GM10847 (cell line): Measurements from ENCODE around the gene BCAR3.

Source experiments
- POLR2A ChIP-seq: IDR thresholded peaks from 2 replicates; pipeline ENCODE4 v1.6.1; 2011; ENCODE audit not compliant: insufficient read length; ENCODE audit errors: extremely low read depth

Gene BCAR3

DNA sequence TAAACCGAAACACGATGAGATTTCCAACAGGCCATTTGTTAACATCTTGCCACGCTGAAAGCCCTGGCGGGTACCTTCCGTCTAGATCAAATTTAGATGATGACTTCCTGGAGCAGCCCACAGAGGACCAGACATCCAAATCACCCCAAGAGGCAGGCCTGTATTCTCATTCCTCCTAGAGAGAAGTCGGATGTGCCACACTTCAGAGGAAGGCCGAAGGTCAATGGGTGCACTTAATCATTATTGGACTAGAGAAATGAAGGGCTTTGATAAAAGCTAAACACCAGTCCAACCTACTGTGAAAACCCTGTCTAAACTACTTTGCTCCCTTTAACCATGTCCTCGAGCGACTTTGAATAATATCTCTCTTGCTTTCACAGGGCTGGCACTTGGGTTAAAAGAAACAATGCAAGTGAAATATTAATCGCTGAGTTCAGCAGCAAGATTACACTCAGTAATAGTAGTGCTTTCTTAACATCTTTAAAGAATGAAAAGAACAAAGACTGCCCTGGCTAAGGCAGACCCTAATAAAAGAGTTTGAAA lies 76.5 kb downstream of the BCAR3 start:
- TF ChIP-seq POLR2A: no peak

- TF ChIP-seq POLR2A: no peak
Observed at GRCh38 chr1:93604411-93604810, 77.2 kb downstream of the BCAR3 start.

GRCh38 chr1:93603601-93604000 lies 78.0 kb downstream of the BCAR3 start:
- no peak for TF ChIP-seq POLR2A

- TF ChIP-seq POLR2A: no peak
Observed at GRCh38 chr1:93603106-93603505, 78.5 kb downstream of the BCAR3 start.

GRCh38 chr1:93602101-93602500 lies 79.5 kb downstream of the BCAR3 start:
- TF ChIP-seq POLR2A: no peak

- TF ChIP-seq POLR2A: no peak
Observed at GRCh38 chr1:93601686-93602085, 80.0 kb downstream of the BCAR3 start.

DNA sequence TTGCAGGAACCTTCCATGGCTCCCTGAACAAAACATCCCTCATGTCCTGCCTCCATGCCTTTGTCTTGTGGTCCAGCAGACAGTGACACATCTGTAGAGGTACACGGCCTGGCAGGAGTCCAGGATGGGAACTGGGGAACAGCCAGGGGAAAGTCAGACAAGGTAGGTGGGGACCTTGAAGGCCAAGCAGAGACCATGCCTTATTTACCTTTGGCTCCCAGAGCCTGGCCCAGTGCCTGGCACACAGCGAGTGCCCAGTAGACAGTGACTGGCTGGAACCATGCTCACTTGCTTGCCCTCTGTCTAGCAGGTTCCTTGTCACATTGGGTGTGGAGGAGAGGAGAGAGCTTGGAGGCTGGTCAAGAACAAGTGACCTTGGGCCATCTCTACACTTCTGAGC lies 81.0 kb downstream of the BCAR3 start:
- TF ChIP-seq POLR2A: no peak

GRCh38 chr1:93599479-93599878 lies 82.2 kb downstream of the BCAR3 start:
- no peak for TF ChIP-seq POLR2A

- TF ChIP-seq POLR2A: no peak
Observed at GRCh38 chr1:93598861-93599439, 82.7 kb downstream of the BCAR3 start.

- TF ChIP-seq POLR2A: no peak
Observed at GRCh38 chr1:93598396-93598795, 83.2 kb downstream of the BCAR3 start.

- TF ChIP-seq POLR2A: no peak
Observed at GRCh38 chr1:93597709-93598108, 83.9 kb downstream of the BCAR3 start.

DNA sequence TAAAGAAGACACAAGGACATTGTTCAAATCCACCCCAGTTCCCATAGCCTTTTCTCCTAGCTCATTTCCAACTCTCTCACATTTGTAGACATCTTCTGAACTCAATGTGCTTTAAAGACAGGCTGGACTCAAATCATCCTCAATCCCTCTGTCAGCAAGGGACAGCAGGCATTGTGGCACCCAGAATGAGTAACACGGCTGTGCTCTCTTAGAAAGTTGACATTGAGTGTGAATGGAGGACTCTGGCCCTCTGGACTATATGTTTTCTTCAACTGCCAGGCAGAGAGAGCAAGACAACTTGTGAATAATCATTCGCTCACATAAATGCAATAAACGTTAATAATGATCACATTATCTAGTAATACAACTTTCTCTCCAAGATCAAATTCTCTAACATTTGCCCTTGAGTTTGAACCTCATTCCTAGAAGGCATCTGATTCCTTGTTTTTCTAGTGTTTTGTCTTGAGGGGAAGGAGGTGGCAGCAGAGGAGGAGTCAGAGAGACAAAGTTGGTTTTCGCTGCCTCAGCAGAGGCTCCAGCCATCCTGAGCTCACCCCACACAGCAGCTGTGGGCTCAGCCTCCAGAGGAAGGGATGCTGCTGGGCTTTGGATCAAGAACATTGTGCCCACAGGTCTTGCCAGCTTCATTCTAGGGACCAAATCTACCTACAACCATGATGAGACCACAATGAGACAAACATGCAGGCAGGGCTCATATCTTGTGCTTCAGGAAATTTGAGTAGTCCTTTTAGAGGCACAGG lies 85.1 kb downstream of the BCAR3 start:
- no peak for TF ChIP-seq POLR2A

DNA sequence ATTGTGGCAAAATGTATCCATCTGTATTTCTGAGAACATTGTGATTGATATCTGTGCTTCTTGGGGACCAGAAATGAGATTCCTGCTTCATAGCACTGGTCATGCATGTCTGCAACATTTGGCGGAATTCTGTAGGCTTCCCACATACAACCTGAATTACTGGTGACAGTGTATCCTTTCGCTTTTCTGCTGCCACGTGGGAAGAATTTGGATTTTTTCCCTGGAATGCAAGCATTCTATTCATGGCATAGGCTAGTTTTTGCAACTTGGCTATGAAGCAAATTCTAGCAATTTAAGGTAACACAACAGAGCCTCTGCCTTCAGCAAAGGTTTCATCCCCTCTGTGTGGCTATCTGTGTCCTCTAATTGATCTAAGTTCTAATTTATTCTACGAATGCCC lies 85.9 kb downstream of the BCAR3 start:
- TF ChIP-seq POLR2A: no peak

GRCh38 chr1:93595266-93595665 lies 86.4 kb downstream of the BCAR3 start:
- TF ChIP-seq POLR2A: no peak

GRCh38 chr1:93594603-93594880 lies 87.1 kb downstream of the BCAR3 start:
- no peak for TF ChIP-seq POLR2A

- TF ChIP-seq POLR2A: no peak
Observed at GRCh38 chr1:93593854-93594602, 87.6 kb downstream of the BCAR3 start.

DNA sequence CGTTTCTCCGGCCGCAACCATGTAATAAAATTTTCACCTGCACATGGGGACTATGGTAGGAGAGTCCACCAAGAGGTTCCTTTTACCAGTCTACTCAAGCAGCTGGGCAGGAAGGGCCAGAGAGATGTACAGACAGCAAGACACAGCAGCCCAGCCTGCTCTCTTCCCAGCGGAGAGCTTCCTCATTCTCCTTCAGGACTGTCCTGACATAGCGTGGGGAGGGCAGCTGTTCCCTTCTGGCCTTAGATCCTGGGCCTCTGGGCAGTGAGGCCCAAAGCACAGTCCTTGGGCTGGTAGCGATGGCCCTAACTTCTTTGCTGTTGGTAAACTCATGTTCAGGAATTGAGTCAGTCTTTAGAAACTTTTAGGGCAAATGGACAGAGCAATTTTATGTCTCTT lies 89.1 kb downstream of the BCAR3 start:
- no peak for TF ChIP-seq POLR2A
